Neural crest cell (in vitro differentiated cells): ENCODE results near the gene PEAK1. TPM values are rescaled to one million over a fixed set of nuclear protein-coding genes. Genes with fewer than 3 reads are reported as not detected.
"Not testable (repeated sequence)": the region's sequence is repeated elsewhere in the genome, so short reads cannot be mapped to it uniquely, and the experiment has no call there.

ENCODE experiments used
- DNase-seq: peaks from one replicate; pipeline ENCODE4 v3.0.0; 2021; ENCODE audit warnings: low read depth, mixed read lengths, low spot score
- H3K27ac Mint-ChIP-seq: one replicate; pipeline ENCODE4 v1.8.0; 2021; ENCODE audit warnings: mild to moderate bottlenecking, mixed read lengths; ENCODE audit not compliant: unreplicated experiment
- H3K27me3 Mint-ChIP-seq: 2 replicates; pipeline ENCODE4 v1.8.0; 2021; ENCODE audit warnings: low read depth, mild to moderate bottlenecking, mixed read lengths
- H3K36me3 Mint-ChIP-seq: 2 replicates; pipeline ENCODE4 v1.8.0; 2021; ENCODE audit warnings: low read depth, mild to moderate bottlenecking, mixed read lengths
- H3K4me1 Mint-ChIP-seq: 2 replicates; pipeline ENCODE4 v1.8.0; 2021; ENCODE audit warnings: mixed read lengths
- H3K4me3 Mint-ChIP-seq: one replicate; pipeline ENCODE4 v1.8.0; 2021; ENCODE audit warnings: mild to moderate bottlenecking, mixed read lengths
- H3K9me3 Mint-ChIP-seq: 2 replicates; pipeline ENCODE4 v1.8.0; 2021; ENCODE audit warnings: mixed read lengths
- CTCF ChIP-seq: fragments of 200-600 bp; sonication (generic); conservative IDR thresholded peaks from 2 replicates; pipeline ENCODE4 v1.5.0; 2021; ENCODE audit warnings: antibody characterized with exemption, mild to moderate bottlenecking
- total RNA-seq: library from RNA; stranded (reverse); gene quantifications from 2 replicates; pipeline ENCODE4 v1.2.1, GENCODE V29; 2021

Gene PEAK1
- total RNA-seq, 1 donor from 2014 or later: 26.0 TPM

- Mint-ChIP-seq H3K4me1 (peaks cover 10% of the 10 kb centered on the region), H3K9me3 (no peaks in the 10 kb centered on the region), H3K36me3 (no peaks in the 10 kb centered on the region), H3K4me3 (no peak overlapping the region), H3K27me3 (no peaks in the 10 kb centered on the region), H3K27ac (no peak overlapping the region)
- no peak for TF ChIP-seq CTCF
- no peak for DNase-seq
These were observed 256.0 kb downstream of the PEAK1 start for GRCh38 chr15:77163781-77164384.

GRCh38 chr15:77162872-77163633 lies 256.9 kb downstream of the PEAK1 start:
- no peak for DNase-seq
- Mint-ChIP-seq H3K27ac (no peak overlapping the region), H3K4me3 (no peak overlapping the region), H3K9me3 (no peaks in the 10 kb centered on the region), H3K27me3 (no peaks in the 10 kb centered on the region), H3K4me1 (peaks cover 10% of the 10 kb centered on the region), H3K36me3 (no peaks in the 10 kb centered on the region)
- no peak for TF ChIP-seq CTCF

- Mint-ChIP-seq H3K9me3 (no peaks in the 10 kb centered on the region), H3K27me3 (no peaks in the 10 kb centered on the region), H3K36me3 (peaks cover 11% of the 10 kb centered on the region), H3K4me3 (no peak overlapping the region), H3K4me1 (peaks cover 10% of the 10 kb centered on the region), H3K27ac (no peak overlapping the region)
- no peak for DNase-seq
- TF ChIP-seq CTCF: no peak
These were observed 259.1 kb downstream of the PEAK1 start for GRCh38 chr15:77160562-77161478.

GRCh38 chr15:77156000-77156399 lies 263.9 kb downstream of the PEAK1 start:
- not testable (repeated sequence) for H3K27me3 Mint-ChIP-seq, DNase-seq, H3K4me1 Mint-ChIP-seq, H3K9me3 Mint-ChIP-seq, H3K27ac Mint-ChIP-seq, H3K4me3 Mint-ChIP-seq
- peaks cover 29% of the 10 kb centered on the region for H3K36me3 Mint-ChIP-seq

- Mint-ChIP-seq H3K27ac (no peak overlapping the region), H3K27me3 (no peaks in the 10 kb centered on the region), H3K36me3 (peaks cover 7% of the 10 kb centered on the region), H3K4me1 (no peaks in the 10 kb centered on the region), H3K9me3 (no peaks in the 10 kb centered on the region), H3K4me3 (no peak overlapping the region)
- DNase-seq: no peak
- no peak for TF ChIP-seq CTCF
These were observed 271.7 kb downstream of the PEAK1 start for GRCh38 chr15:77148191-77148590.
